DND-41 (cell line): ENCODE data around the gene FAM170B.

ENCODE experiments used
- ATAC-seq: fragments of 200-7000 bp; cut with Tn5 transposase; 3 replicates; pipeline ENCODE4 v1.9.1; 2021; ENCODE audit warnings: low read depth; ENCODE audit not compliant: insufficient read depth
- DNase-seq: peaks from one replicate; pipeline ENCODE4 v3.0.0-alpha.2; 2020
- H2AFZ ChIP-seq: 2 replicates; pipeline ENCODE4 v1.6.0; 2012; ENCODE audit warnings: low read depth, low read length
- H3K27ac ChIP-seq: 2 replicates; pipeline ENCODE4 v1.5.1; 2012; ENCODE audit warnings: low read length, inconsistent platforms
- H3K27me3 ChIP-seq: fragments of 200-600 bp; sonication (generic); 2 replicates; pipeline ENCODE4 v1.6.0; 2012; ENCODE audit warnings: low read length, mild to moderate bottlenecking, inconsistent platforms; ENCODE audit not compliant: insufficient read depth, poor library complexity
- H3K36me3 ChIP-seq: 2 replicates; pipeline ENCODE4 v1.5.1; 2012; ENCODE audit warnings: low read length, inconsistent platforms; ENCODE audit not compliant: insufficient read depth
- H3K4me1 ChIP-seq: 2 replicates; pipeline ENCODE4 v1.5.1; 2012; ENCODE audit warnings: mild to moderate bottlenecking, low read length; ENCODE audit not compliant: insufficient read depth
- H3K4me2 ChIP-seq: 2 replicates; pipeline ENCODE4 v1.6.0; 2012; ENCODE audit warnings: mild to moderate bottlenecking, moderate library complexity, low read length, inconsistent platforms; ENCODE audit not compliant: insufficient read depth
- H3K4me3 ChIP-seq, 2 experiments: fragments of 200-600 bp in 1 of 2; shearing (Covaris generic) in 1 of 2; 2 replicates each; pipeline ENCODE4 v1.5.1; 2012 to 2016; ENCODE audit warnings: inconsistent platforms in 2 of 2, low read length in 2 of 2, mild to moderate bottlenecking in 2 of 2, low read depth in 1 of 2, moderate library complexity in 1 of 2
- H3K79me2 ChIP-seq: 2 replicates; pipeline ENCODE4 v1.6.0; 2012; ENCODE audit warnings: low read length, inconsistent platforms; ENCODE audit not compliant: insufficient read depth
- H3K9ac ChIP-seq: 2 replicates; pipeline ENCODE4 v1.6.0; 2012; ENCODE audit warnings: low read depth, mild to moderate bottlenecking, inconsistent platforms, low read length, moderate library complexity
- H3K9me3 ChIP-seq: 2 replicates; pipeline ENCODE4 v1.5.1; 2012; ENCODE audit warnings: low read length, moderate library complexity, mild to moderate bottlenecking, inconsistent platforms; ENCODE audit not compliant: insufficient read depth, severe bottlenecking
- H4K20me1 ChIP-seq: 2 replicates; pipeline ENCODE4 v1.6.0; 2012; ENCODE audit warnings: low read length; ENCODE audit not compliant: insufficient read depth
- EZH2 ChIP-seq: IDR thresholded peaks from 3 replicates; pipeline ENCODE4 v1.6.1; 2012; ENCODE audit warnings: borderline replicate concordance, low read depth, mild to moderate bottlenecking, moderate library complexity, low read length, inconsistent platforms; ENCODE audit not compliant: severe bottlenecking
- TF ChIP-seq, protein P1 (sequence below): IDR thresholded peaks from 2 replicates; pipeline ENCODE4 v1.5.1; 2012; ENCODE audit warnings: borderline replicate concordance, low read length, moderate library complexity, mild to moderate bottlenecking; ENCODE audit not compliant: poor library complexity, severe bottlenecking; ENCODE audit errors: extremely low read depth

The FAM170B gene

DNA sequence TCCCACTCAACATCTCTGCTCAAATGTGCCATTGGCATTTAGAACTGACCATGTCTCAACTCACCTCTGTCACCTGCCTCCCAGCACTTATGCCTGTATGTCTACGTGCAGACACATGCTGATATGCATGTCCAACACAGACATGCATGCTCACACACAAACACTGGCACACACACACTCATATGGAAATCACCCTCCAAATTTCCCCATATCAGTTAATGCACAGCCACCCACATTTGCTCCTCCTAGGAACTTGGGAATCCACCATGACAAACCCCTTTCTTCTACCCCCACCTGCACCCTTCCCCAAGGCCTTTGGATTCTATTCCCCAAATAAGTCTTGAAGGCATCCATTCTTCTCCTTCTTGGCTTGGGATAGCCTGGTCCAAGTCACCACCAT is 4.4 kb downstream of the FAM170B start:
- Histone ChIP-seq H3K9ac (no peak overlapping the region), H2AFZ (no peak overlapping the region), H3K9me3 (no peaks in the 10 kb centered on the region), H4K20me1 (no peaks in the 10 kb centered on the region), H3K27ac (no peak overlapping the region), H3K4me2 (no peak overlapping the region), H3K79me2 (no peaks in the 10 kb centered on the region), H3K4me1 (peaks cover 5% of the 10 kb centered on the region; the same call in 1 of the 2 replicates), H3K27me3 (no peaks in the 10 kb centered on the region), H3K4me3 (no peak overlapping the region), H3K36me3 (no peaks in the 10 kb centered on the region)
- ATAC-seq = no peak
- DNase-seq = no peak
- TF ChIP-seq EZH2 = no peak
- TF ChIP-seq, protein P1, sequence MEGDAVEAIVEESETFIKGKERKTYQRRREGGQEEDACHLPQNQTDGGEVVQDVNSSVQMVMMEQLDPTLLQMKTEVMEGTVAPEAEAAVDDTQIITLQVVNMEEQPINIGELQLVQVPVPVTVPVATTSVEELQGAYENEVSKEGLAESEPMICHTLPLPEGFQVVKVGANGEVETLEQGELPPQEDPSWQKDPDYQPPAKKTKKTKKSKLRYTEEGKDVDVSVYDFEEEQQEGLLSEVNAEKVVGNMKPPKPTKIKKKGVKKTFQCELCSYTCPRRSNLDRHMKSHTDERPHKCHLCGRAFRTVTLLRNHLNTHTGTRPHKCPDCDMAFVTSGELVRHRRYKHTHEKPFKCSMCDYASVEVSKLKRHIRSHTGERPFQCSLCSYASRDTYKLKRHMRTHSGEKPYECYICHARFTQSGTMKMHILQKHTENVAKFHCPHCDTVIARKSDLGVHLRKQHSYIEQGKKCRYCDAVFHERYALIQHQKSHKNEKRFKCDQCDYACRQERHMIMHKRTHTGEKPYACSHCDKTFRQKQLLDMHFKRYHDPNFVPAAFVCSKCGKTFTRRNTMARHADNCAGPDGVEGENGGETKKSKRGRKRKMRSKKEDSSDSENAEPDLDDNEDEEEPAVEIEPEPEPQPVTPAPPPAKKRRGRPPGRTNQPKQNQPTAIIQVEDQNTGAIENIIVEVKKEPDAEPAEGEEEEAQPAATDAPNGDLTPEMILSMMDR = no peak

DNA sequence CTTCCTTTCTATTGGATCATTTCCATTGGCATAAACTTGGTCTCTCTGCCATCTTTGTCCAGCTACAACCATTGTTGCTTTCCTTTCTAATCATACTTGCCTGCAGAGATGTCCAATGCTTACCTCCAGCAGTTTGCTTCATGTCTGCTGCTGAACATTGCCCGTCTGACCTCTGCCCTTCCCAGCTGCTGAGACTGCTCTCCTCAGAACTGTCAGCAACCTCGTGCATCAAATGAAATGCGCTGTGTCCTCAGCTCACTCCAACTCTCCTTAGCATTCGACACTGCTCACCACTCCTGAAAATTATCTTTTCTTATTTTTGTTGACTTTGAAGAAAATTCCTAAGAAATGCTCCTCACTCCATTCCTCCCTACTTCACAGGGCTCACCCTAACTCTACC is 5.0 kb downstream of the FAM170B start:
- no peaks in the 10 kb centered on the region for H4K20me1 ChIP-seq
- H2AFZ ChIP-seq = no peak overlapping the region
- no peak for TF ChIP-seq EZH2
- TF ChIP-seq, protein P1 = no peak
- H3K79me2 ChIP-seq = no peaks in the 10 kb centered on the region
- no peaks in the 10 kb centered on the region for H3K9me3 ChIP-seq
- peaks cover 1% of the 10 kb centered on the region; the same call in 1 of the 2 replicates for H3K4me1 ChIP-seq
- ATAC-seq (no peak), DNase-seq (no peak)
- no peak overlapping the region for H3K9ac ChIP-seq
- no peak overlapping the region for H3K4me3 ChIP-seq
- H3K4me2 ChIP-seq = no peak overlapping the region
- no peaks in the 10 kb centered on the region for H3K36me3 ChIP-seq
- no peak overlapping the region for H3K27ac ChIP-seq
- H3K27me3 ChIP-seq = no peaks in the 10 kb centered on the region

DNA sequence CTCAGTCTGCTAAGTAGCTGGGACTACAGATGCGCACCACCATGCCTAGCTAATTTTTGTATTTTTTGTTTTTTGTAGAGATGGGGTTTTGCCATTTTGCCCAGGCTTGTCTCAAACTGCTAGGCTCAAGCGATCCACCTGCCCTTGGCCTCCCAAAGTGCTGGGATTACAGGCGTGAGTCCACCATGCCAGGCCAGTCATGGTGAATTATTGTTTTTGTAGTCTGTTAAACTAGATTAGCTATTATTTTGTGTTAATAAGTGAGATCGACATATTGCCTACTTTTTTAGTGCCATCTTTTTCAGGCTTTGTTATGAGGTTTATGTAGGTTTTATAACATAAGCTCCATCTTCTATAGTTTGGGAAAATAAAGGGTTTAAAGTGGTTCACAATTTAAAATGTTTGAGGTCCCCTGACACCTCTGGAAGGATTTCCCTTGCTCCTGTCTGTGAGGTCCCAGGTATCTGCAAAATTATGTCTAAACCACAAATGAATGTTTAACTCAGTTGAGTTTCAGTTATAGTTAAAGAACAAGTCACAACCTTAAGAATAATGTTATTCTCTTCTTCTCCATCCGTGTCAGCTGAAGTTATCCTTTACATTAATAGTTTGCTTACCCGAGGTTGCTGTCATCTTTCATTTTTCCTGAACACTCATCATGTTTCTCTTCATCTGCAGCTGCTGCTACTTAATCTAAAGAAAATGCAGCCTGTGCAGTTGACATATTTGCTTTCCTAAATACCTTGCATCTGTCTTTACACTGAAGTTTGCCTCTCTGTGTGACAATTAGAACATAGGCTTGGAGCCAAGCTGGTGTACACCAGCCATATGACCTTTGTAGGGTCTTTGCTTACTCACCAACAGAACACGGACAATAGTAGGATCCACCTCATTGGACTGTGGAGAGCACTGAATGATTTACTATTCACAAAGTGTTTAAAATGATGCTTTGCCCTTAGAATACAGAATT is 9.6 kb downstream of the FAM170B start:
- TF ChIP-seq, protein P1 = no peak
- TF ChIP-seq EZH2 = no peak
- no peak overlapping the region for H3K4me2 ChIP-seq
- H3K27ac ChIP-seq = no peak overlapping the region
- H4K20me1 ChIP-seq = no peaks in the 10 kb centered on the region
- H3K9ac ChIP-seq = no peak overlapping the region
- no peak overlapping the region for H2AFZ ChIP-seq
- H3K9me3 ChIP-seq = no peaks in the 10 kb centered on the region
- no peak overlapping the region for H3K4me3 ChIP-seq
- H3K36me3 ChIP-seq = no peaks in the 10 kb centered on the region
- ATAC-seq (no peak), DNase-seq (no peak)
- H3K4me1 ChIP-seq = no peaks in the 10 kb centered on the region
- peaks cover 4% of the 10 kb centered on the region for H3K27me3 ChIP-seq
- no peaks in the 10 kb centered on the region for H3K79me2 ChIP-seq
